ENCODE results near the gene PPP3CA.

GRCh38 chr4:101347267-101347556 lies at the start of gene PPP3CA:
- TF ChIP-seq, protein P1, sequence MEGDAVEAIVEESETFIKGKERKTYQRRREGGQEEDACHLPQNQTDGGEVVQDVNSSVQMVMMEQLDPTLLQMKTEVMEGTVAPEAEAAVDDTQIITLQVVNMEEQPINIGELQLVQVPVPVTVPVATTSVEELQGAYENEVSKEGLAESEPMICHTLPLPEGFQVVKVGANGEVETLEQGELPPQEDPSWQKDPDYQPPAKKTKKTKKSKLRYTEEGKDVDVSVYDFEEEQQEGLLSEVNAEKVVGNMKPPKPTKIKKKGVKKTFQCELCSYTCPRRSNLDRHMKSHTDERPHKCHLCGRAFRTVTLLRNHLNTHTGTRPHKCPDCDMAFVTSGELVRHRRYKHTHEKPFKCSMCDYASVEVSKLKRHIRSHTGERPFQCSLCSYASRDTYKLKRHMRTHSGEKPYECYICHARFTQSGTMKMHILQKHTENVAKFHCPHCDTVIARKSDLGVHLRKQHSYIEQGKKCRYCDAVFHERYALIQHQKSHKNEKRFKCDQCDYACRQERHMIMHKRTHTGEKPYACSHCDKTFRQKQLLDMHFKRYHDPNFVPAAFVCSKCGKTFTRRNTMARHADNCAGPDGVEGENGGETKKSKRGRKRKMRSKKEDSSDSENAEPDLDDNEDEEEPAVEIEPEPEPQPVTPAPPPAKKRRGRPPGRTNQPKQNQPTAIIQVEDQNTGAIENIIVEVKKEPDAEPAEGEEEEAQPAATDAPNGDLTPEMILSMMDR (IDR thresholded peaks at IDR 0.05; ENCODE audit: low read length): no peak
- TF ChIP-seq EZH2 (IDR thresholded peaks at IDR 0.05; ENCODE audit: borderline replicate concordance, low read length): no peak
